Amygdala (tissue), 56 donors: Measurements from ENCODE around the gene AMH.
A peak's percentile ranks its signal among the peaks of the same experiment; 100 is the strongest.

ENCODE experiments used
- DNase-seq, 56 donors: peaks; one replicate each; lab custom pipeline; 2025; lab: John Stamatoyannopoulos, UW

Gene AMH

GRCh38 chr19:2233601-2234280 is 15.4 kb upstream of the AMH start:
- no peak for DNase-seq

- no peak for DNase-seq
These were observed 14.1 kb upstream of the AMH start for GRCh38 chr19:2234996-2235380.

DNA sequence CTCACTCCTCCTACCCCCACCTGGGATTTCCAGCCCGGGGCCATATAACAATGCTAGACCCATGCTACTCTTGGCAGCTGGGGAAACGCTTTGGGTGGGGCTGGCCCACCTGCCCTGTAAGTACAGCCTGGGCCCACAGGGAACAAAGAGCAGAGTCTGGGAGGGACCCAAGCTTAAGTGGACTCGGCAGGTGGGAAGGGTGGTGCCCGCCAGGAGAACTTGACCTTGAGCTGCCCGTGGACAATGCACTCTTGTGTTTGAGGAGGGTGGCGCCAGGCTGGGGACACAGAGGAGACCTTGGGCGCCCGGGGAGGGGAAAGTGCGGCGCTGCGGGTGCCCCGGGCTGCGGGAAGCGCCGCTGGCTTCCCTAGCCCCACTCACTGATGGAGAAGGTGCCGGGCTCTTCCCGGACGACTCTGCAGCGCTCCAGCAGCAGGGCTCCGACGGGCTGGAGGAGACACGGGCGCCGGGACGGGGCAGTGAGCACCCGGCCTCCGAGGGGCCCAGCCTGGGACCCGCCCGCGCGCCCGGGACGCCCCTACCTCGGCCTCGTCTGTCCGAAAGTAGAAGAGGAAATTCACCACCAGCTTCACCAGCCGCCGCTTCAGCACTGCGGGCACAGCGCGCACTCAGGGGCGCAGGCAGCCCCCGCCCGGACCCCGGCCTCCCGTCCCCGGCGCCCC is 13.6 kb upstream of the AMH start:
- no peak for DNase-seq

- no peak for DNase-seq
These were observed 13.1 kb upstream of the AMH start for GRCh38 chr19:2236064-2236313.

- peak; percentile 66 to 99 (median 91) for DNase-seq
These were observed 12.6 kb upstream of the AMH start, which contains the start of the genes PLEKHJ1 and SF3A2 for GRCh38 chr19:2236314-2237050. Gene PLEKHJ1 (minus strand): TSS chr19:2236329. CDS start chr19:2236248, 81 bp downstream. Gene SF3A2 (plus strand): TSS chr19:2236824. CDS start chr19:2243419, 6,595 bp downstream.

- DNase-seq = no peak
These were observed 11.9 kb upstream of the AMH start for GRCh38 chr19:2237051-2237868.

GRCh38 chr19:2237869-2238153 is 11.3 kb upstream of the AMH start:
- DNase-seq = no peak

DNA sequence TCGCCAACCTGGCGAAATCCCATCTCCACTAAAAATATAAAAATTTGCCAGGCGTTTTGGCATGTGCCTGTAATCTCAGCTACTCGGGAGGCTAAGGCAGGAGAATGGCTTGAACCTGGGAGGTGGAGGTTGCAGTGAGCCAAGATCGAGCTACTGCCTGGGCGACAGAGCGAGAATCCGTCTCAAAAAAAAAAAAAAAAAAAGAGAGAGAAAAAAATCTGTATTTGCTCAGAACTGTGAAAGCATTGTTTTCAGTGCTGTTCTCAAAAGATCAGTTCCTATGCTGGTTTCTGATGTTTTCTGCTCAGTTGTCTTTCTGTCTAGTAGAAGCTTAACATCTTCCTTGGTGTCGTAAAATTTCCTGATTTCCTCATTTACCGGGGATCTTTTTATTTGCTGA is 9.9 kb upstream of the AMH start:
- DNase-seq = no peak

GRCh38 chr19:2239771-2240770 is 9.1 kb upstream of the AMH start:
- no peak for DNase-seq

DNA sequence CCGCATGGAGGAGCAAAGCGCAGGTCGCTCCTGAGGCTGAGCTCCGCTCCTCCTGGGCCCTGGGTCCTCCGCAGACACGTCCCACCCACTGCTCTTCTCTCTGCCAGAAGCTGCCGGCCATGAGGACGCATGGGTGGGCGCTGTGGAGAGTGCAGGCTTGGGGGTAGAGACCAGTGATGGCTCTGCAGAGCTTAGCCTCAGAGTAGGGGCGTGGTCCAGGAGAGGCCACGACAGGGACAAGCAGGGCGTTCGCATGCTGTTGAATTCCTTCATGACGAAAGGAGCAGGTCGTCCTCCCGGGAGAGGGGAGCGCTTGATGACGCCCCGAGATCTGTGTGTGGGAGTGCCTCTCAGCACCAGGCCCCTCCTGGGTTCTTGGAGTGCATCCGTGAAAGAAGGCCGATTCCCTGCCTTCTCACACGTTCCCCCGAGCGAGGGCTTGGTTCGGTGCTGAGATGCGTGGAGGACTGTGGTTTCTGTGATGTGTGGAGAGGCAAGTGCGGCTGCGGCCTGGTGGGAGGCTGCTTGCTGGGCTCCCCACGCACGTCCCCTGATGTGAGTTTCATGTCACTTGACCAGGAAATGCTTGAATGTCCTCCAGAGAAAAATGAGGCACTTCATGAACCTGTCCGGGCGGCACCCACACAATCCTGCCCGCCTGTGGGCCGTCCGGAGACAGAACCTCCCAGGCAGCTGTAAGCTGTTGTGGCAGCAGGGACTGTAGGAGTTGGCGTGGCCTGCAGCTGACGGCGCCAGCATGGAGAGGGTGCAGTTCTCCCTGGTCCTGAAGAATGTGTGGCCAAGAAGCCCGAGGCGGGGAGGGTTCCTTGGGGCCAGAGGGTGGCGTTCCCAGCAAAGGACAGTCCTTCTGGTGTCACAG is 8.0 kb upstream of the AMH start:
- DNase-seq = peak in 3 of 56 donors; percentile 7 to 14 (median 8)

DNA sequence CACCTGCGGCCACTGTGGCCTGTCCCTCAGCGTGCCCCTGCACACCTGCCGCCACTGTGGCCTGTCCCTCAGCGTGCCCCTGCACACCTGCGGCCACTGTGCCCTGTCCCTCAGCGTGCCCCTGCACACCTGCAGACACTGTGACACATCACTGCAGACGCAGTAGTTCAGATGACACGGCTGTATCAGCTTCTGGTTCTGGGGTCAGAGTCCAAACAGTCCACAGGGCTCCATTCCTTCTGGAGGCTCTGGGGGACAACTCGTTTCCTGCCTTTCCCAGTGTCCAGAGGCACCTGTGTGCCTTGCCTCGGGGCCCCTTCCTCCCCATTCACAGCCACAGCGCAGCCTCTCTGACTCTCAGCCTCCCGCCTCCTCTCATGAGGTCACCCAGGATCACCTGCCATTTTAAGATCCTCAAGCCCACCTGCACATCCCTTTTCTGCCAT is 7.0 kb upstream of the AMH start:
- no peak for DNase-seq

DNA sequence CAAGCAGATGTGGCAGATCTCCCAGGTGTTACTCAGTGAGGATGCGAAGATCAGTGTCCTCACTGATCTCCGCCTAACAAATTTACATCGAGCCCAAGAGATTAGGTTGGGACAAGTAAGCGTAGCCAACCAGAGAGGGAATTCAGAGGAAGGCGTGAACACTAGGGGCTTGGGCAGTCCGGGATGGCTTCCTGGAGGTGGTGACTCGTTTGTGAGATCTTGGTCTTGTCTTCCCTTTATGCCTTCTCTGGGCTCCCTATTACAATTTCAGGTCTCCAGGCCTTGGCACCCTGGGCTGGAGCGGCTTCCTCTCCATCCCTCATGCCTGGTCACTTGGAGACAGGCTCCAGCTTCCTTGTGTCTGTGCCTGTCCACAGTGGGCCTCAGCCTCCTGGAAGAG is 6.3 kb upstream of the AMH start:
- no peak for DNase-seq

DNA sequence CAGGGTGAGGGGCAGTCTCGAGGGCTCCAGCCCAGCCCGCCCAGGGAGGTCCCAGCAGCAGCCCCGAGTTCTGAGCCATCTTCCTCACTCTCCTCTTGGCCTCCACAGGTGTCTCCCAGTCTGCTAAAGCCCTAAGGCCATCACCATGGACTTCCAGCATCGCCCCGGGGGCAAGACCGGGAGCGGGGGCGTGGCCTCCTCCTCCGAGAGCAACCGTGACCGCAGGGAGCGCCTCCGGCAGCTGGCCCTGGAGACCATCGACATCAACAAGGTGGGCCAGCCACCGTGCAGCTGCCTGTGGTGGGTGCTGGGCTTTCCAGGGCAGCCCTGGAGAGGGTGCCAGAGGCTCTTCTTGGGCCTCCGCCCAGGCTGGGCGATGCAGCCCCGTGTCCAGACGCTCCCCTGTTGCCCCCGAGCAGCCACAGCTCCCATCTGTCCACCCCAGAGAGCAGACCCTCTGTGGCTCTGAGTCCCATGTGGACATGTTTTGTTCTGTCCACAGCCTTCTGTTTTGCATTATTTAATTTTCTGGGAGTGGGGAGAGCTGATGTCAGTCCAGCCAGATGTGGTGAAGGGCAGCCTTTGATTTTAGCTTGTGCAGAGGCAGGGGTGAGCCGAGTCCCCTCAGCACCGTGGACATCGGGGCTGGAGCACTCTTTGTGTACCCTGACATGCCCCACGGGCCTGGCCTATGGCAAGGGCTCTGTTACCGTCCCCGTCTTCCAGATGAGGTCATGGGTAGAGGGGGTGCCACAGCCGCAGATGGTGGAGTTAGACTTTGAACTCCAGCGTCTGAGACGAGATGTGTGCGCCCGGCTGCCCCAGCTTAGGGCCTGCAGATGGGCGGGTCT is 5.6 kb upstream of the AMH start:
- no peak for DNase-seq

DNA sequence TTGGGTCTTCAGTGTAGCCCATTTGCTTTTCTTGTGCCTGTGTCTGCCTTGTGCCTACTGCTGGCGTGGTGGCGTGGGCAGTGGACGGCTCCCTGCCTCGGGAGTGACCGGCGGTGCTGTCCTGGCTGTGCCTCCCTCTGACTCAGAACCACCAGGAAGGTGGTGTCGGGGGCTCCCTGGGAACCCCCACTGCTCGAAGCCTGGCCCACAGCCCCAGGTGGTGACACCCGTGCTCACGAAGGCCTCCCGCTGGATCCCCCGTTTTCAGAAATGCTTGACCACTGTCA is 5.1 kb upstream of the AMH start:
- no peak for DNase-seq

- no peak for DNase-seq
These were observed 4.6 kb upstream of the AMH start for GRCh38 chr19:2244486-2244885.

DNA sequence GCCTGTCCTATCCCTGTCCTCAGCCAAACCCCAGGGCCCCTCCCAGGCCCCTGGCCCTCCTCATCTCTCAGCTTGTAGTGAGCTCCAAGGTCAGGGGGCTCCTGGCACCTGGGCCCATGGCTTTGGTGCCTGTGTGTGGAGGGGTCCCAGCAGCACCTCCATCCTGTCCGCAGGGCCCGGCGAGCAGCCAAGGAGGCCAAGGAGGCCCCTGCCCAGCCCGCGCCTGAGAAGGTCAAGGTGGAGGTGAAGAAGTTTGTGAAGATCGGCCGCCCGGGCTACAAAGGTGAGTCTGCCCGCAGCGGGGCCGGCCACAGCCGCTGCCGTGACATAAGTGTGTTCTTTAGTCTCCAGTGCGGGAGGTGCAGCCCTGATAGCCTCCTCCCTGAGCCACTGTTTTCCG is 3.9 kb upstream of the AMH start:
- DNase-seq = no peak

- no peak for DNase-seq
These were observed 3.0 kb upstream of the AMH start for GRCh38 chr19:2246014-2246620.
